ENCODE data around the gene GPHN.

GRCh38 chr14:66595394-66595793 is 87.4 kb downstream of the GPHN start:
- no peak for TF ChIP-seq SMARCA5 (IDR thresholded peaks at IDR 0.05)
- TF ChIP-seq ZBTB4 (CRISPR knock-in tag; IDR thresholded peaks at IDR 0.05): no peak
- TF ChIP-seq ZNF384 (IDR thresholded peaks at IDR 0.05; ENCODE audit: borderline replicate concordance, low read depth, low read length): no peak
- TF ChIP-seq POLR2AphosphoS5 (IDR thresholded peaks at IDR 0.05; ENCODE audit: low read length): no peak
- TF ChIP-seq ZNF622 (IDR thresholded peaks at IDR 0.05): no peak
